Panc1 (cell line): Measurements from ENCODE around the gene TAF4B. TPM values are rescaled to one million over a fixed set of nuclear protein-coding genes. Genes with fewer than 3 reads are reported as not detected.

Source experiments
- ATAC-seq: fragments of 200-7000 bp; cut with Tn5 transposase; 2 replicates; pipeline ENCODE4 v1.9.1; 2020; ENCODE audit warnings: mild to moderate bottlenecking, moderate library complexity
- BruUV-seq: library from RNA; stranded (reverse); fragments of 400-500 nt; replicated peaks from 2 replicates; lab custom pipeline; 2021; lab: Mats Ljungman, UMichigan
- CTCF ChIA-PET: fragments of 300-600 bp; sonication (Branson Sonifier 250); formaldehyde crosslinking; loops from one replicate; lab custom pipeline; 2022; ENCODE audit warnings: antibody characterized with exemption; lab: Charles Lee
- POLR2A ChIA-PET: fragments of 300-600 bp; sonication (Branson Sonifier 250); formaldehyde crosslinking; loops from one replicate; lab custom pipeline; 2022; ENCODE audit warnings: antibody characterized with exemption; lab: Charles Lee
- DNase-seq: peaks from one replicate; pipeline ENCODE4 v3.0.0-alpha.2; 2010; ENCODE audit warnings: low read depth, low spot score
- H3K27ac ChIP-seq: 2 replicates; pipeline ENCODE4 v1.5.1; 2011; ENCODE audit warnings: mild to moderate bottlenecking, low read length, inconsistent platforms
- H3K27me3 ChIP-seq: fragments of 200-500 bp; sonication (Bioruptor generic); 2 replicates; pipeline ENCODE4 v1.6.0; 2014; ENCODE audit warnings: low read length, inconsistent platforms; ENCODE audit not compliant: control insufficient read depth, insufficient read depth
- H3K36me3 ChIP-seq: fragments of 200-500 bp; sonication (Bioruptor generic); 2 replicates; pipeline ENCODE4 v1.5.1; 2014; ENCODE audit warnings: inconsistent platforms, mild to moderate bottlenecking, low read length, moderate library complexity; ENCODE audit not compliant: control insufficient read depth, insufficient read depth
- H3K4me1 ChIP-seq: 2 replicates; pipeline ENCODE4 v1.5.1; 2011; ENCODE audit warnings: inconsistent platforms, mild to moderate bottlenecking, low read length, moderate library complexity; ENCODE audit not compliant: control insufficient read depth, insufficient read depth
- H3K4me3 ChIP-seq, 2 experiments: 2 replicates each; pipeline ENCODE4 v1.5.1; 2011 to 2012; ENCODE audit warnings: low read depth in 2 of 2, low read length in 2 of 2, mild to moderate bottlenecking in 2 of 2, inconsistent platforms in 1 of 2, moderate library complexity in 1 of 2
- H3K9me3 ChIP-seq: fragments of 200-500 bp; sonication (Bioruptor generic); 2 replicates; pipeline ENCODE4 v1.5.1; 2014; ENCODE audit warnings: low read depth, mild to moderate bottlenecking, inconsistent platforms, low read length, moderate library complexity; ENCODE audit not compliant: control insufficient read depth, insufficient read depth
- CTCF ChIP-seq: fragments of 450-650 bp; IDR thresholded peaks from 2 replicates; pipeline ENCODE4 v1.5.1; 2017; ENCODE audit warnings: mild to moderate bottlenecking
- POLR2AphosphoS5 ChIP-seq: IDR thresholded peaks from 2 replicates; pipeline ENCODE4 v1.6.1; 2012; ENCODE audit warnings: mild to moderate bottlenecking, low read depth, low read length, moderate library complexity
- REST ChIP-seq, 2 experiments: IDR thresholded peaks; 2 replicates each; pipeline ENCODE4 v1.6.1; 2011 to 2012; ENCODE audit warnings: low read depth in 2 of 2, control low read depth in 1 of 2, low read length in 1 of 2, mild to moderate bottlenecking in 1 of 2, moderate library complexity in 1 of 2; ENCODE audit not compliant: insufficient read depth in 1 of 2
- SIN3A ChIP-seq: IDR thresholded peaks from 2 replicates; pipeline ENCODE4 v1.6.1; 2012; ENCODE audit warnings: low read depth, mild to moderate bottlenecking, low read length, moderate library complexity, borderline replicate concordance; ENCODE audit not compliant: insufficient read depth
- TCF7L2 ChIP-seq: IDR thresholded peaks from 2 replicates; pipeline ENCODE4 v1.6.1; 2011; ENCODE audit warnings: mild to moderate bottlenecking, low read depth, low read length, inconsistent platforms
- in situ Hi-C: cut with HindIII; loops from 2 replicates; pipeline ENCODE4 v1.10.0; 2016; ENCODE audit warnings: low sequenced_read_pairs, low pct_unique_long_range_greater_than_20kb
- intact Hi-C: fragments of 100-400 bp; cut with micrococcal nuclease; formaldehyde crosslinking; loops from one replicate; pipeline ENCODE4 v1.10.0; 2022; ENCODE audit not compliant: unreplicated experiment
- total RNA-seq: library from RNA; stranded (reverse); gene quantifications from one replicate; pipeline ENCODE4 v1.2.1, GENCODE V29; 2021; ENCODE audit not compliant: unreplicated experiment

TAF4B gene
- total RNA-seq, 1 experiment from 2014 or later: 8.0 TPM

- DNase-seq (no peak), ATAC-seq (no peak)
- CTCF ChIA-PET: no interaction called here
- BruUV-seq: no TSS peak
- TF ChIP-seq REST (IDR thresholded peaks at IDR 0.05; ENCODE audit: insufficient read depth in 1 of 2, low read depth in 2 of 2, low read length in 1 of 2) (no peak), POLR2AphosphoS5 (no peak), TCF7L2 (no peak)
- H3K4me3 ChIP-seq: no peak overlapping the region
- H3K9me3 ChIP-seq: no peaks in the 10 kb centered on the region
- in situ Hi-C loops (no loop called here), intact Hi-C loops (no loop called here)
- POLR2A ChIA-PET: no interaction called here
- no peaks in the 10 kb centered on the region for H3K27me3 ChIP-seq
- no peak overlapping the region for H3K27ac ChIP-seq
- H3K4me1 ChIP-seq: no peaks in the 10 kb centered on the region
- no peaks in the 10 kb centered on the region; the same call in 1 of the 2 replicates for H3K36me3 ChIP-seq
Observed at GRCh38 chr18:26320686-26321085, 94.4 kb downstream of the TAF4B start.

DNA sequence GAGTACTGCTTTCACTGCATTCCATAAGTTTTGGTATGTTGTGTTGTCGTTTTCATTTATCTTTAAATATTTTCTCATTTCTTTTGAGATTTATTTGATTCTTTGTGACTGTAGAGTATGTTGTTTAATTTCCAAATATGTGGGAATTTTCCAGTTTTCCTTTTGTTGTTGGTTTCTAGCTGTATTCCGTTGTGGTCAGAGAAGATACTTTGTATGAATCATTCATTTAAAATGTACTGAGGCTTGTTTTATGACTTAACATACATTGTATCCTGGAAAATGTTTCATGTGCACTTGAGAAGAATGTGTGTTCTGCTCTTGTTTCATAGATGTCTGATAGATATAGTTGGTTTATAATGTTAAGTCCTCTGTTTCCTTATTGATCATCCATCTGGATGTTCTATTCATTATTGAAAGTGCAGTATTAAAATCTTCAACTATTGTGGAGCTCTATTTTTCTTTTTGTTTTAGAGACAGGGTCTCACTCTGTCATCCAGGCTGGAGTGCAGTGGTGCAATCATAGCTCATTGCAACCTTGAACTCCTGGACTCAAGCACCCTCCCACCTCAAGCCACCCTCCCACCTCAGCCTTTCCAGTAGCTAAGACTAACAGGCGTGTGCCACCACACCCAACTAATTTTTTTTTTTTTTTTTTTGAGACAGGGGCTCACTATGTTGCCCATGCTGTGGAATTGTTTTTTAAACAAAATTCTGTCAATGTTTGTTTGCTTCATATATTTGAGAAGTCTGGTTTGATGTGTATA, 96.8 kb downstream of the TAF4B start:
- ChIA-PET POLR2A (no interaction called here), CTCF (no interaction called here)
- no peak for ATAC-seq
- Histone ChIP-seq H3K4me3 (no peak overlapping the region), H3K4me1 (no peaks in the 10 kb centered on the region), H3K27me3 (no peaks in the 10 kb centered on the region), H3K36me3 (no peaks in the 10 kb centered on the region; the same call in 1 of the 2 replicates), H3K9me3 (no peaks in the 10 kb centered on the region), H3K27ac (no peak overlapping the region)
- in situ Hi-C loops (no loop called here), intact Hi-C loops (no loop called here)
- TF ChIP-seq SIN3A: no peak
- no peak for TF ChIP-seq POLR2AphosphoS5
- TF ChIP-seq CTCF: no peak
- TF ChIP-seq TCF7L2: no peak
- DNase-seq: no peak
- no TSS peak for BruUV-seq

- H3K4me3 ChIP-seq: no peak overlapping the region
- in situ Hi-C loops: no loop called here
- ATAC-seq (no peak), DNase-seq (no peak)
- CTCF ChIA-PET: no interaction called here
- H3K36me3 ChIP-seq: no peaks in the 10 kb centered on the region
- intact Hi-C loops: no loop called here
- TF ChIP-seq CTCF (no peak), TCF7L2 (no peak), REST (IDR thresholded peaks at IDR 0.05; ENCODE audit: insufficient read depth in 1 of 2, low read depth in 2 of 2, low read length in 1 of 2) (no peak), SIN3A (no peak), POLR2AphosphoS5 (no peak)
- H3K27ac ChIP-seq: no peak overlapping the region
- no TSS peak for BruUV-seq
- no peaks in the 10 kb centered on the region for H3K4me1 ChIP-seq
- no peaks in the 10 kb centered on the region for H3K27me3 ChIP-seq
- no peaks in the 10 kb centered on the region for H3K9me3 ChIP-seq
- POLR2A ChIA-PET: no interaction called here
Observed at GRCh38 chr18:26325771-26326170, 99.5 kb downstream of the TAF4B start.
